Heart left ventricle (tissue), 16 donors: Measurements from ENCODE around the gene OIP5. TPM values are rescaled to one million over a fixed set of nuclear protein-coding genes. Genes with fewer than 3 reads are reported as not detected.
"Not testable (repeated sequence)": the region's sequence is repeated elsewhere in the genome, so short reads cannot be mapped to it uniquely, and the experiment has no call there.

Experiments used
- ATAC-seq, 4 donors: fragments of 200-7000 bp; cut with Tn5 transposase; one replicate each; pipeline ENCODE4 v1.9.1; 2020 to 2022; ENCODE audit warnings: moderate library complexity in 4 of 4, mild to moderate bottlenecking in 3 of 4, moderate number of reproducible peaks in 1 of 4
- DNase-seq, 5 donors: peaks; one replicate each; pipeline ENCODE4 v3.0.0-alpha.2; 2020
- H3K27ac ChIP-seq, 12 donors: fragments of 200-600 bp; sonication (generic) in 4 of 12; one replicate each; pipeline versions ENCODE4 v1.5.0 to v1.8.0; 2016 to 2022; ENCODE audit warnings: mild to moderate bottlenecking in 2 of 12
- H3K27me3 ChIP-seq, 9 donors: fragments of 200-600 bp; sonication (generic) in 2 of 9; one replicate each; pipeline versions ENCODE4 v1.5.1 to v1.8.0; 2016 to 2022; ENCODE audit warnings: mild to moderate bottlenecking in 3 of 9
- H3K36me3 ChIP-seq, 9 donors: fragments of 200-600 bp; sonication (generic) in 2 of 9; one replicate each; pipeline versions ENCODE4 v1.5.0 to v1.8.0; 2018 to 2022; ENCODE audit warnings: mild to moderate bottlenecking in 2 of 9
- H3K4me1 ChIP-seq, 12 donors: fragments of 200-600 bp; sonication (generic) in 4 of 12; one replicate each; pipeline versions ENCODE4 v1.5.0 to v1.8.0; 2016 to 2022; ENCODE audit warnings: mild to moderate bottlenecking in 3 of 12
- H3K4me3 ChIP-seq, 12 donors: fragments of 200-600 bp; sonication (generic) in 4 of 12; one replicate each; pipeline versions ENCODE4 v1.5.0 to v1.8.0; 2017 to 2022; ENCODE audit warnings: mild to moderate bottlenecking in 9 of 12, moderate library complexity in 4 of 12
- H3K9me3 ChIP-seq, 12 donors: fragments of 200-600 bp; sonication (generic) in 4 of 12; one replicate each; pipeline versions ENCODE4 v1.5.0 to v1.8.0; 2016 to 2022; ENCODE audit warnings: mild to moderate bottlenecking in 1 of 12
- CTCF ChIP-seq, 12 donors: fragments of 200-600 bp; sonication (generic) in 4 of 12; IDR thresholded peaks; one replicate each; pipeline versions ENCODE4 v1.5.0 to v1.8.0; 2018 to 2022; ENCODE audit warnings: antibody characterized with exemption in 12 of 12, mild to moderate bottlenecking in 5 of 12
- POLR2A ChIP-seq, 2 donors: fragments of 450-650 bp; IDR thresholded peaks; one replicate each; pipeline ENCODE4 v1.6.1; 2017; ENCODE audit warnings: antibody characterized with exemption in 2 of 2, mild to moderate bottlenecking in 2 of 2, moderate library complexity in 2 of 2
- WGBS, 4 donors: extraction: QIAGEN DNeasy Blood & Tissue Kit in 2 of 4; methylation state at CpG; one replicate each; pipeline versions ENCODE4 v1.1.5 to v1.1.7; 2013 to 2018; 5-methylcytosine and 5-hydroxymethylcytosine counted together
- intact Hi-C, 10 donors: fragments of 100-400 bp; cut with DNase I; formaldehyde crosslinking; loops; one replicate each; pipeline versions ENCODE4 v1.11.1 to v1.14.2; 2022
- polyA plus RNA-seq, 2 donors: library from polyadenylated mRNA; stranded (reverse); fragments of 200-250 nt; gene quantifications; one replicate each; pipeline ENCODE4 v1.2.3, GENCODE V29; 2013
- total RNA-seq, 9 donors: library from RNA; depleted of rRNA in 2 of 9; stranded (reverse); fragments of >200 nt in 2 of 9; fragmentation: NEBNext Ultra II Directional in 3 of 9; extraction: Animal tissue kit (Norgen Biotek cat#: 25700) in 3 of 9; gene quantifications; one replicate each; pipeline versions ENCODE4 v1.1.0 to v1.2.4, GENCODE V29; 2016 to 2023
- donor health status: ischemic (EF 13 %, LVEDD 7.1; RV severe dilation, severe dysfunction).
- donor health status: healthy with polysubstance abuse.
- donor health status: DM: no; HTN: yes; CAD: no.
- donor health status: DM: no; HTN: no; CAD: no.
- donor health status: ischemic (EF 25% LVEDD 6.9; RV normal size, moderate dysfunction).
- donor health status: ischemic (EF 25% LVEDD 5.7; RV mildly dilated, moderate dysfunction).
- donor health status: healthy.
- donor health status: DM: yes; HTN: yes; CAD: no.
- donor health status: ischemic (EF 35%, LVEDD 5.7; RV mildly dilated, moderate dysfunction).
- donor health status: nonischemic (EF 11% LVEDD 7.7; RV severe dilation, severe dysfunction).
- donor health status: DM: yes; HTN: yes; CAD: no.
- donor health status: PGD.
- donor health status: ischemic (EF 29% LVEDD 5.4; RV normal size, mild dysfunction).
- donor health status: nonischemic (EF 23%, LVEDD 6.1; RV moderate dilation, normal function).

OIP5 gene
- total and polyA plus RNA-seq, 11 donors, result 0.19 to 1.3 (median 0.68) TPM; not detected in 2

GRCh38 chr15:41285285-41285684 is 47.1 kb downstream of the OIP5 start:
- DNase-seq (no peak), ATAC-seq (no peak)
- intact Hi-C loops, result loop anchor here in 2 of 10 donors (10.0 kb wide), 2 partner anchors 50 to 1240 kb away; partner anchors contain the start of genes CHP1 (in 1 of the 2) and EXD1 (in 1 of the 2)
- Histone ChIP-seq H3K9me3 (no peaks in the 10 kb centered on the region), H3K4me1 (peaks cover 3 to 52% (median 31%) of the 10 kb centered on the region in 12 donors), H3K4me3 (peak overlapping the region; percentile 23 to 99 (median 87)), H3K27me3 (no peaks in the 10 kb centered on the region), H3K27ac (peak overlapping the region in 8 of 12 donors; percentile 93 to 99 (median 96)), H3K36me3 (peaks cover 0 to 53% (median 41%) of the 10 kb centered on the region in 9 donors)
- WGBS, 4 donors, result 39 to 52% (median 41%) methylated on average over 7 of the region's 7 CpGs
- TF ChIP-seq CTCF (IDR thresholded peaks at IDR 0.05), result no peak
- TF ChIP-seq POLR2A (IDR thresholded peaks at IDR 0.05), result no peak

DNA sequence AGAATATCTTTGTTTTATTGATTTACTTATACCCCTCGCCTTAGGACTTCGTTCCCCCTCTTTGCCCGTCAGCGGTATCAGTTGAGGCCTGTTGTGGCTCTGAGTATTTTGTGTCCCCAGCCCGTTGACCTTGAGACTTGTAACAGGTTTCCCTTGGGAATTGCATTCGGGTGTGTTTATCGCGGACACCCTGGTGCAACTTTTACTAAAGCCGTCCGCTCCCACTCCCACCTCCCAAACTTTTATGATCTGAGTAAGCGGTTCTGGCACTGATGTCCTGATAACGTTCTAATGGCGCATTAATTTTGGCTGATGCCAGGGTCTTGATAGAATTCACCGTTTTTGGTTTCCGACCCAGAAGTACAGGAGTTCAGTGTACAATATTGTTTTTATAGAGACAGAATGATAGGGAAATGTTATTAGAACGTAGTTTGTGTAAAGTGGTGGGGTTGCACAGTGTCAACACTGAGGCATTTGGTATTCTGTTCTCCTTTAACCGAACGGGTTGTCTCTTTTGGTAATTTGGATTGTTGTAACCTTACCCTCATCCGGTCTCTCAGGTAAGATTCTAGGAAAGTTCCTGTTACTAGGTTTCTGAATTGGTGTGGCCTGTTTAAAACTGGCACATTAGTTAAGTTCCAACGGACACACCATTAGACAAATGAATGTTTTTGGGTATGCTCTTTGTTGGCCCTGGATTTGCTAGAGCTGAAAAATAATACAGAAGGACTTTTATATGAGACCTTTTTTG is 47.8 kb downstream of the OIP5 start:
- Histone ChIP-seq H3K9me3 (no peaks in the 10 kb centered on the region), H3K36me3 (peaks cover 0 to 53% (median 48%) of the 10 kb centered on the region in 9 donors), H3K4me1 (peaks cover 3 to 52% (median 31%) of the 10 kb centered on the region in 12 donors), H3K27ac (peak overlapping the region; percentile 83 to 99 (median 94)), H3K4me3 (peak overlapping the region; percentile 52 to 99 (median 87)), H3K27me3 (no peaks in the 10 kb centered on the region)
- TF ChIP-seq POLR2A (IDR thresholded peaks at IDR 0.05) (no peak), CTCF (IDR thresholded peaks at IDR 0.05) (no peak)
- ATAC-seq (peak in 3 of 4 donors; percentile 14 to 32 (median 15)), DNase-seq (peak in 2 of 5 donors; percentile 21 to 25)
- WGBS, 4 donors, result 1 to 3% (median 2%) methylated on average over 20 of the region's 20 CpGs
- intact Hi-C loops, result loop anchor here in 7 of 10 donors (1.0 to 10.0 kb wide), 5 partner anchors 48 to 1240 kb away; partner anchors contain the start of genes CHP1 (in 7 of the 7), EXD1 (in 6 of the 7), NUSAP1 (in 1 of the 7) and OIP5 (in 1 of the 7)

GRCh38 chr15:41283653-41284426 is 48.6 kb downstream of the OIP5 start:
- TF ChIP-seq POLR2A (IDR thresholded peaks at IDR 0.05), result peak; percentile 64 to 94
- no peak for TF ChIP-seq CTCF (IDR thresholded peaks at IDR 0.05)
- no peaks in the 10 kb centered on the region for H3K9me3 ChIP-seq
- peaks cover 3 to 47% (median 29%) of the 10 kb centered on the region in 12 donors for H3K4me1 ChIP-seq
- intact Hi-C loops, result loop anchor here in 8 of 10 donors (1.0 to 10.0 kb wide), 6 partner anchors 48 to 1239 kb away; partner anchors contain the start of genes CHP1 (in 8 of the 8), EXD1 (in 7 of the 8), NUSAP1 (in 1 of the 8) and OIP5 (in 1 of the 8)
- WGBS, 4 donors, result 0 to 1% (median 0%) methylated on average over 37 to 61 of the region's 61 CpGs
- peak overlapping the region; percentile 52 to 99 (median 87) for H3K4me3 ChIP-seq
- H3K36me3 ChIP-seq, result peaks cover 0 to 53% (median 49%) of the 10 kb centered on the region in 9 donors
- peak; percentile 98 to 99 (median 99) for DNase-seq
- peak; percentile 99 to 100 (median 100) for ATAC-seq
- H3K27ac ChIP-seq, result peak overlapping the region; percentile 83 to 99 (median 94)
- H3K27me3 ChIP-seq, result no peaks in the 10 kb centered on the region

DNA sequence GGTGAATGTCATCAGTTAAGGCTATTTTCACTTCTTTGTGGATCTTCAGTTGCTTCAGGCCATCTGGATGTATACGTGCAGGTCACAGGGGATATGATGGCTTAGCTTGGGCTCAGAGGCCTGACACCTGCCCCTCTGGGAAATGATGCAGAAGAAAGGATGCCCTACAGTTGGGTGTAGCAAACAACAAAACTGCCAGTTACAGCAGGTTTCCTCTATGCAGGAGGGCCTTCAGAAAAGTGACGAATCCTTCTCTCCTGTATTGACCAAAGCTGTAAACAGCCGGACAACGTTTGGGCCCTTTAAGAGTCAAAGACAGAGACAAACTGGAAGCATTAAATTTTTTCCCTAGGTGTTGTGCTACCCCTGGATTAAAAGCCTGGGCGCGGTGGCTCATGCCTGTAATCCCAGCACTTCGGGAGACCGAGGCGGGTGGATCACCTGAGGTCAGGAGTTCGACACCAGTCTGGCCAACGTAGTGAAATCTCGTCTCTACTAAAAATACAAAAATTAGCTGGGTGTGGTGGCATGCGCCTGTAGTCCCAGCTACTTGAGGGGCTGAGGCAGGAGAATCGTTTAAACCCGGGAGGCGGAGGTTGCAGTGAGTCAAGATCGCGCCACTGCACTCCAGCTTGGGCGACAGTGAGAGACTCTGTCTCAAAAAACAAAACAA is 49.3 kb downstream of the OIP5 start:
- intact Hi-C loops, result loop anchor here in 8 of 10 donors (2.0 to 10.0 kb wide), 5 partner anchors 48 to 1238 kb away; partner anchors contain the start of genes CHP1 (in 7 of the 8), EXD1 (in 7 of the 8), NUSAP1 (in 1 of the 8) and OIP5 (in 1 of the 8)
- peak overlapping the region; percentile 26 to 99 (median 94) for H3K27ac ChIP-seq
- not testable (repeated sequence) for DNase-seq, ATAC-seq, H3K27me3 ChIP-seq, H3K9me3 ChIP-seq
- peaks cover 0 to 51% (median 47%) of the 10 kb centered on the region in 9 donors for H3K36me3 ChIP-seq
- WGBS, 4 donors, result 30 to 40% (median 35%) methylated on average over 19 of the region's 19 CpGs
- peak overlapping the region; percentile 52 to 99 (median 87) for H3K4me3 ChIP-seq
- H3K4me1 ChIP-seq, result peaks cover 0 to 39% (median 22%) of the 10 kb centered on the region in 12 donors

GRCh38 chr15:41282436-41282835 is 50.0 kb downstream of the OIP5 start:
- peaks cover 0 to 51% (median 45%) of the 10 kb centered on the region in 9 donors for H3K36me3 ChIP-seq
- H3K27ac ChIP-seq, result not testable (repeated sequence)
- intact Hi-C loops, result loop anchor here in 8 of 10 donors (2.0 to 10.0 kb wide), 5 partner anchors 48 to 1238 kb away; partner anchors contain the start of genes CHP1 (in 7 of the 8), EXD1 (in 7 of the 8), NUSAP1 (in 1 of the 8) and OIP5 (in 1 of the 8)

More at GRCh38 chr15:41282436-41282835, 50.0 kb downstream of the OIP5 start:
- WGBS, 4 donors, result 95 to 96% (median 95%) methylated on average over 7 to 10 of the region's 10 CpGs
- H3K27me3 ChIP-seq, DNase-seq, H3K9me3 ChIP-seq, ATAC-seq, H3K4me3 ChIP-seq: not testable (repeated sequence)
- peaks cover 0 to 33% (median 19%) of the 10 kb centered on the region in 12 donors for H3K4me1 ChIP-seq
